H9 (cell line): ENCODE results near the gene NRXN3. TPM values are rescaled to one million over a fixed set of nuclear protein-coding genes. Genes with fewer than 3 reads are reported as not detected.

Experiments
- DNase-seq: peaks from one replicate; pipeline ENCODE4 v3.0.0-alpha.2; 2017
- H2AFZ ChIP-seq: one replicate; pipeline ENCODE4 v1.6.1; 2013; ENCODE audit warnings: mild to moderate bottlenecking, low read length, control low read depth, moderate library complexity
- H2AK5ac ChIP-seq: 2 replicates; pipeline ENCODE4 v1.6.1; 2013; ENCODE audit warnings: low read length, control low read depth, mixed read lengths; ENCODE audit not compliant: insufficient read length
- H2BK120ac ChIP-seq: one replicate; pipeline ENCODE4 v1.6.1; 2013; ENCODE audit warnings: low read depth, mild to moderate bottlenecking, low read length, control low read depth, inconsistent platforms; ENCODE audit not compliant: poor library complexity, severe bottlenecking
- H2BK12ac ChIP-seq: 2 replicates; pipeline ENCODE4 v1.6.1; 2013; ENCODE audit warnings: low read length, control low read depth, mixed read lengths, low read depth; ENCODE audit not compliant: insufficient read length
- H2BK15ac ChIP-seq: 2 replicates; pipeline ENCODE4 v1.6.1; 2013; ENCODE audit warnings: low read depth, low read length, control low read depth
- H2BK20ac ChIP-seq: one replicate; pipeline ENCODE4 v1.6.1; 2013; ENCODE audit warnings: low read depth, mild to moderate bottlenecking, low read length, control low read depth, inconsistent platforms; ENCODE audit not compliant: poor library complexity, severe bottlenecking
- H2BK5ac ChIP-seq: 2 replicates; pipeline ENCODE4 v1.6.1; 2013; ENCODE audit warnings: low read length, control low read depth, mixed read lengths; ENCODE audit not compliant: insufficient read length
- H3K14ac ChIP-seq: 2 replicates; pipeline ENCODE4 v1.6.1; 2013; ENCODE audit warnings: low read length, control low read depth; ENCODE audit not compliant: insufficient read depth
- H3K18ac ChIP-seq: 2 replicates; pipeline ENCODE4 v1.6.1; 2013; ENCODE audit warnings: low read depth, mild to moderate bottlenecking, mixed read lengths, low read length, control low read depth; ENCODE audit not compliant: insufficient read length
- H3K23ac ChIP-seq: 2 replicates; pipeline ENCODE4 v1.6.1; 2013; ENCODE audit warnings: low read length, control low read depth, mixed read lengths, low read depth; ENCODE audit not compliant: insufficient read length
- H3K23me2 ChIP-seq: 2 replicates; pipeline ENCODE4 v1.6.1; 2013; ENCODE audit warnings: low read depth, mild to moderate bottlenecking, mixed read lengths, low read length, control low read depth; ENCODE audit not compliant: insufficient read length, poor library complexity, severe bottlenecking
- H3K27ac ChIP-seq: 2 replicates; pipeline ENCODE4 v1.5.1; 2013; ENCODE audit warnings: low read length, control low read depth, mixed read lengths, low read depth; ENCODE audit not compliant: insufficient read length
- H3K27me3 ChIP-seq: 2 replicates; pipeline ENCODE4 v1.6.1; 2013; ENCODE audit warnings: low read length, control low read depth, inconsistent platforms; ENCODE audit not compliant: insufficient read depth
- H3K4ac ChIP-seq: 2 replicates; pipeline ENCODE4 v1.6.1; 2013; ENCODE audit warnings: low read depth, mild to moderate bottlenecking, control low read depth, inconsistent platforms, low read length, moderate library complexity
- H3K4me1 ChIP-seq: 2 replicates; pipeline ENCODE4 v1.6.1; 2013; ENCODE audit warnings: low read length, control low read depth, inconsistent platforms; ENCODE audit not compliant: insufficient read depth
- H3K4me2 ChIP-seq: 2 replicates; pipeline ENCODE4 v1.6.1; 2013; ENCODE audit warnings: low read length, control low read depth, mixed read lengths; ENCODE audit not compliant: insufficient read length, insufficient read depth
- H3K56ac ChIP-seq: 2 replicates; pipeline ENCODE4 v1.6.1; 2013; ENCODE audit warnings: low read depth, mild to moderate bottlenecking, mixed read lengths, low read length, control low read depth; ENCODE audit not compliant: insufficient read length
- H3K79me1 ChIP-seq: 2 replicates; pipeline ENCODE4 v1.6.1; 2013; ENCODE audit warnings: low read depth, mild to moderate bottlenecking, moderate library complexity, low read length, control low read depth, inconsistent platforms; ENCODE audit not compliant: insufficient read depth, poor library complexity, severe bottlenecking
- H3K79me2 ChIP-seq: 2 replicates; pipeline ENCODE4 v1.6.1; 2013; ENCODE audit warnings: low read length, control low read depth, inconsistent platforms; ENCODE audit not compliant: insufficient read depth
- H3K9ac ChIP-seq: 2 replicates; pipeline ENCODE4 v1.6.1; 2013; ENCODE audit warnings: low read length, control low read depth, mixed read lengths; ENCODE audit not compliant: insufficient read length; ENCODE audit errors: extremely low read depth
- H3K9me3 ChIP-seq: one replicate; pipeline ENCODE4 v1.6.1; 2013; ENCODE audit warnings: low read depth, low read length, inconsistent platforms; ENCODE audit not compliant: control insufficient read depth
- H3T11ph ChIP-seq: one replicate; pipeline ENCODE4 v1.6.1; 2013; ENCODE audit warnings: mild to moderate bottlenecking, low read length, control low read depth, inconsistent platforms
- H4K20me1 ChIP-seq: one replicate; pipeline ENCODE4 v1.6.1; 2013; ENCODE audit not compliant: control insufficient read depth, insufficient read length, insufficient read depth
- H4K5ac ChIP-seq: 2 replicates; pipeline ENCODE4 v1.6.1; 2013; ENCODE audit warnings: low read depth, mild to moderate bottlenecking, mixed read lengths, low read length, control low read depth; ENCODE audit not compliant: insufficient read length
- H4K8ac ChIP-seq: replicated peaks from 2 replicates; pipeline ENCODE4 v1.6.1; 2013; ENCODE audit warnings: low read length, control low read depth, mixed read lengths, low read depth; ENCODE audit not compliant: insufficient read length
- H4K91ac ChIP-seq: 2 replicates; pipeline ENCODE4 v1.6.1; 2013; ENCODE audit warnings: low read depth, mild to moderate bottlenecking, moderate library complexity, mixed read lengths, low read length, control low read depth; ENCODE audit not compliant: insufficient read length
- H3K27ac Mint-ChIP-seq, 3 experiments: 2 replicates in 2 of 3; 3 replicates in 1 of 3; pipeline ENCODE4 v1.8.0; 2020 to 2021; ENCODE audit warnings: mixed read lengths in 3 of 3, mild to moderate bottlenecking in 1 of 3, moderate library complexity in 1 of 3
- H3K27me3 Mint-ChIP-seq: 2 replicates; pipeline ENCODE4 v1.8.0; 2021; ENCODE audit warnings: low read depth, mild to moderate bottlenecking, moderate library complexity, mixed read lengths
- H3K36me3 Mint-ChIP-seq, 3 experiments: 2 replicates in 2 of 3; 3 replicates in 1 of 3; pipeline ENCODE4 v1.8.0; 2020 to 2021; ENCODE audit warnings: low read depth in 3 of 3, mixed read lengths in 3 of 3; ENCODE audit not compliant: insufficient read depth in 1 of 3
- H3K4me1 Mint-ChIP-seq, 2 experiments: 2 replicates each; pipeline ENCODE4 v1.8.0; 2020; ENCODE audit warnings: mixed read lengths in 2 of 2
- H3K4me3 Mint-ChIP-seq, 2 experiments: 2 replicates in 1 of 2; 3 replicates in 1 of 2; pipeline ENCODE4 v1.8.0; 2020 to 2021; ENCODE audit warnings: mild to moderate bottlenecking in 2 of 2, mixed read lengths in 2 of 2, moderate library complexity in 1 of 2
- H3K9me3 Mint-ChIP-seq, 2 experiments: 2 replicates in 1 of 2; 3 replicates in 1 of 2; pipeline ENCODE4 v1.8.0; 2020; ENCODE audit warnings: mild to moderate bottlenecking in 2 of 2, mixed read lengths in 2 of 2, moderate library complexity in 1 of 2
- CTCF ChIP-seq: fragments of 200-600 bp; sonication (generic); conservative IDR thresholded peaks from 3 replicates; pipeline ENCODE4 v1.8.0; 2021; ENCODE audit warnings: antibody characterized with exemption, mild to moderate bottlenecking
- WGBS: extraction: QIAGEN DNeasy Blood & Tissue Kit; methylation state at CpG from one replicate; pipeline ENCODE4 v1.1.7; 2013; ENCODE audit warnings: missing lambda C conversion rate, low lambda C conversion rate, mixed read lengths; ENCODE audit not compliant: insufficient read length; ENCODE audit errors: extremely low coverage; 5-methylcytosine and 5-hydroxymethylcytosine counted together
- total RNA-seq: library from RNA; stranded (reverse); gene quantifications from 2 replicates; pipeline ENCODE4 v1.2.1, GENCODE V29; 2021

Gene NRXN3
- total RNA-seq, 1 experiment from 2014 or later: 1.8 TPM

- Histone ChIP-seq H3K23me2 (no peaks in the 10 kb centered on the region), H3K27ac (no peak overlapping the region), H3T11ph (no peak overlapping the region), H3K23ac (no peak overlapping the region), H4K8ac (no peak overlapping the region), H3K18ac (no peak overlapping the region), H3K9ac (no peak overlapping the region), H2BK5ac (no peak overlapping the region), H3K4me2 (no peak overlapping the region), H2AFZ (no peak overlapping the region), H3K56ac (no peak overlapping the region), H2BK120ac (no peak overlapping the region), H3K79me2 (no peaks in the 10 kb centered on the region), H3K27me3 (no peaks in the 10 kb centered on the region), H2AK5ac (no peak overlapping the region), H3K14ac (no peak overlapping the region), H2BK20ac (no peak overlapping the region), H4K91ac (no peak overlapping the region), H2BK12ac (no peak overlapping the region), H3K4me1 (no peaks in the 10 kb centered on the region), H4K5ac (no peak overlapping the region), H4K20me1 (no peaks in the 10 kb centered on the region), H2BK15ac (no peak overlapping the region), H3K9me3 (no peaks in the 10 kb centered on the region), H3K79me1 (no peaks in the 10 kb centered on the region), H3K4ac (no peak overlapping the region)
- no peak for DNase-seq
- no peaks in the 10 kb centered on the region for H3K4me1 Mint-ChIP-seq
- no CpG with 5 or more reads among the region's 3 CpGs for WGBS
- no peak for TF ChIP-seq CTCF
- no peak overlapping the region for H3K27ac Mint-ChIP-seq
- no peak overlapping the region for H3K4me3 Mint-ChIP-seq
- no peaks in the 10 kb centered on the region for H3K9me3 Mint-ChIP-seq
- H3K27me3 Mint-ChIP-seq: no peaks in the 10 kb centered on the region
- no peaks in the 10 kb centered on the region for H3K36me3 Mint-ChIP-seq
Measured at GRCh38 chr14:79602742-79603141, 1432.6 kb downstream of the NRXN3 start.
